OCI-LY3 (cell line): ENCODE results near the gene MED15.

Experiments used
- H2AFZ ChIP-seq: fragments of 200-600, 300-600 bp; shearing (Covaris generic); 2 replicates; pipeline ENCODE4 v1.6.0; 2014; ENCODE audit warnings: antibody characterized with exemption, low read depth, low read length
- H3K27ac ChIP-seq: fragments of 200-600, 300-600 bp; sonication (generic); 2 replicates; pipeline ENCODE4 v1.5.1; 2014; ENCODE audit warnings: mild to moderate bottlenecking, low read length, moderate library complexity, mixed read lengths
- H3K27me3 ChIP-seq: fragments of 200-600, 300-600 bp; sonication (generic); 2 replicates; pipeline ENCODE4 v1.6.1; 2014; ENCODE audit warnings: low read depth, low read length, mixed read lengths
- H3K36me3 ChIP-seq: fragments of 200-600, 300-600 bp; sonication (generic); replicated peaks from 2 replicates; pipeline ENCODE3; 2014; ENCODE audit warnings: low read depth, low read length, mixed read lengths
- H3K4me1 ChIP-seq: fragments of 300-600, 200-600 bp; sonication (generic); 2 replicates; pipeline ENCODE4 v1.6.1; 2014; ENCODE audit warnings: low read length, mixed read lengths
- H3K4me2 ChIP-seq: fragments of 200-600, 300-600 bp; sonication (generic); 2 replicates; pipeline ENCODE4 v1.6.1; 2014; ENCODE audit warnings: low read length, mixed read lengths
- H3K4me3 ChIP-seq: fragments of 300-600, 200-600 bp; sonication (generic); 2 replicates; pipeline ENCODE4 v1.5.1; 2014; ENCODE audit warnings: antibody characterized with exemption, mild to moderate bottlenecking, low read length, moderate library complexity
- H3K79me2 ChIP-seq: fragments of 300-600, 200-600 bp; shearing (Covaris generic); 2 replicates; pipeline ENCODE4 v1.6.1; 2014; ENCODE audit warnings: mild to moderate bottlenecking, low read length, mixed read lengths
- H3K9ac ChIP-seq: fragments of 300-600, 200-600 bp; shearing (Covaris generic); 2 replicates; pipeline ENCODE4 v1.6.0; 2014; ENCODE audit warnings: mild to moderate bottlenecking, low read length, moderate library complexity
- H3K9me3 ChIP-seq: fragments of 200-600, 300-600 bp; shearing (Covaris generic); 2 replicates; pipeline ENCODE4 v1.6.1; 2014; ENCODE audit warnings: low read length, mixed read lengths; ENCODE audit not compliant: insufficient read depth
- H4K20me1 ChIP-seq: fragments of 200-600, 300-600 bp; sonication (generic); 2 replicates; pipeline ENCODE4 v1.6.1; 2016; ENCODE audit warnings: low read length, mixed read lengths; ENCODE audit not compliant: insufficient read depth
- EZH2phosphoT487 ChIP-seq: fragments of 200-600 bp; shearing (Covaris generic); IDR thresholded peaks from 2 replicates; pipeline ENCODE4 v1.6.1; 2018; ENCODE audit warnings: antibody characterized with exemption, mixed run types, low read depth
- TF ChIP-seq, protein P1 (sequence below): fragments of 200-600, 300-600 bp; sonication (generic); IDR thresholded peaks from 2 replicates; pipeline ENCODE4 v1.5.1; 2014; ENCODE audit warnings: antibody characterized with exemption, low read length, low read depth

The MED15 gene

DNA sequence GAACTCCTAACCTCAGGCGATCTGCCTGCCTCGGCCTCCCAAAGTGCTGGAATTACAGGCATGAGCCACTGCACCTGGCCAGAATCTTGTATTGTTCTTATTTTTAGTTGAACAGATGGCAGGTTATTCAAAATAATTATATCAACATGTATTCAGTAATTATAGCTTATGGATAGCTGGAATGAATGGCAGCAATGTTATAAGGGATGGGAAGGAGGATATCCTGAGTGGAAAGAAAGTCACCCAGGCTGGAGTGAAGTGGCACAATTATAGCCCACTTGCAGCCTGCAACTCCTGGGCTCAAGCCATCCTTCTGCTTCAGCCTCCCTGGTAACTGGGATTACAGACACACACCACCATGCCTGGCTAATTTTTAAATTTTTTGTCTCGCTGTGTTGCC, 88.1 kb downstream of the MED15 start:
- Histone ChIP-seq H3K4me3 (no peak overlapping the region), H3K79me2 (no peaks in the 10 kb centered on the region), H3K9ac (no peak overlapping the region), H3K4me1 (no peaks in the 10 kb centered on the region), H3K4me2 (no peak overlapping the region), H3K27me3 (peaks cover 3% of the 10 kb centered on the region; the same call in 1 of the 2 replicates), H3K36me3 (no peaks in the 10 kb centered on the region), H4K20me1 (no peaks in the 10 kb centered on the region), H3K9me3 (no peaks in the 10 kb centered on the region), H2AFZ (no peak overlapping the region), H3K27ac (no peak overlapping the region)
- no peak for TF ChIP-seq EZH2phosphoT487
- TF ChIP-seq, protein P1, sequence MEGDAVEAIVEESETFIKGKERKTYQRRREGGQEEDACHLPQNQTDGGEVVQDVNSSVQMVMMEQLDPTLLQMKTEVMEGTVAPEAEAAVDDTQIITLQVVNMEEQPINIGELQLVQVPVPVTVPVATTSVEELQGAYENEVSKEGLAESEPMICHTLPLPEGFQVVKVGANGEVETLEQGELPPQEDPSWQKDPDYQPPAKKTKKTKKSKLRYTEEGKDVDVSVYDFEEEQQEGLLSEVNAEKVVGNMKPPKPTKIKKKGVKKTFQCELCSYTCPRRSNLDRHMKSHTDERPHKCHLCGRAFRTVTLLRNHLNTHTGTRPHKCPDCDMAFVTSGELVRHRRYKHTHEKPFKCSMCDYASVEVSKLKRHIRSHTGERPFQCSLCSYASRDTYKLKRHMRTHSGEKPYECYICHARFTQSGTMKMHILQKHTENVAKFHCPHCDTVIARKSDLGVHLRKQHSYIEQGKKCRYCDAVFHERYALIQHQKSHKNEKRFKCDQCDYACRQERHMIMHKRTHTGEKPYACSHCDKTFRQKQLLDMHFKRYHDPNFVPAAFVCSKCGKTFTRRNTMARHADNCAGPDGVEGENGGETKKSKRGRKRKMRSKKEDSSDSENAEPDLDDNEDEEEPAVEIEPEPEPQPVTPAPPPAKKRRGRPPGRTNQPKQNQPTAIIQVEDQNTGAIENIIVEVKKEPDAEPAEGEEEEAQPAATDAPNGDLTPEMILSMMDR: no peak

DNA sequence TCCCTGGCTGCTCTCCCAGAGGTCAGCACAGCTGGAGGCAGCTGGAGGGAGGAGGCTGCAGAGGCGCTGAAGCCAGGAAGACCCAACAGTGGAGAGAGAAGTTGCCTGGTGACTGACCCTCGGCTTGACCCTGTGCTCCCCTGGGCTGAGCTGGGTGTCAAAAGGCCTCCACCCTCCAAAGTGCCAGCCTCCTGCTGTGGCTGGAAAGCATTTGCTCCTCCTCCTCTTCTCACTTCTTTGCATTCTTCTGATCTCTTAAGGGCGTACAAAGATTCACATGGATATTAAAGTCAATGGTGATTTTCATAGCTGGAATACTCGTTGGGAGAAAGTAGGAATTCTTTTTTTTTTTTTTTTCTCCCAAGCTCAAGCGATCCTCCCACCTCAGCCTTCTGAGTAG, 91.7 kb downstream of the MED15 start:
- Histone ChIP-seq H3K4me3 (no peak overlapping the region), H3K27ac (no peak overlapping the region), H3K36me3 (no peaks in the 10 kb centered on the region), H3K4me1 (no peaks in the 10 kb centered on the region), H4K20me1 (no peaks in the 10 kb centered on the region), H3K9me3 (no peaks in the 10 kb centered on the region), H3K9ac (no peak overlapping the region), H3K4me2 (no peak overlapping the region), H3K27me3 (peaks cover 3% of the 10 kb centered on the region; the same call in 1 of the 2 replicates), H2AFZ (no peak overlapping the region), H3K79me2 (no peaks in the 10 kb centered on the region)
- TF ChIP-seq, protein P1: no peak
- no peak for TF ChIP-seq EZH2phosphoT487

DNA sequence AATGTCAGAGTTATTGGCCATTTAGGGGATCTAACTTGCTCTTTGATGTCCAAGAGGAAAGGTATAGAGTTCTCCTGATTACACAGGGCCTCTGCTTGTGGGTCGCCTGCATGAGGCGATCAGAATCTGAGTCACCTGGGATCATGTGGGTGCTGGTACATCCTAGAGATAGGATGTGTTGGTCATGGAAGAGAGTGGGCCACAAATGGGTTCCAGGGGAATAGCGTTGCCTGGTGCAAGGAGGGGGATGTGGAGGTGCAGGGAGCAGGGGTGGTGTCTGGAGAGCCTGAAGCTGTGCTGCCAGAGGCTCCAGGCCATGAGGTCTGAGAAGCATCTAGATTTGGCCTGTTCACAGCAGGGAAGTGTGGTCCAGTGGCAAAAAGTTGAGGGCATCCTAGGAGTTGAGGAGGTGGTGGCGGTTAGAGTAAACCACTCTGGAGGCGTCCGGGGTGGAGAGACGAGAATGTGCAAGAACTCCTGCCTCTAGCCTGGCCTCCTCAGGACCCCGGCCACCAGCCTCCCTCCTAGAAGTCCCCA, 92.8 kb downstream of the MED15 start:
- Histone ChIP-seq H3K36me3 (no peaks in the 10 kb centered on the region), H3K79me2 (no peaks in the 10 kb centered on the region), H3K4me2 (no peak overlapping the region), H3K4me1 (no peaks in the 10 kb centered on the region), H3K27me3 (peaks cover 3% of the 10 kb centered on the region; the same call in 1 of the 2 replicates), H3K9me3 (no peaks in the 10 kb centered on the region), H2AFZ (no peak overlapping the region), H4K20me1 (no peaks in the 10 kb centered on the region), H3K27ac (no peak overlapping the region), H3K4me3 (no peak overlapping the region), H3K9ac (no peak overlapping the region)
- TF ChIP-seq, protein P1: no peak
- no peak for TF ChIP-seq EZH2phosphoT487

DNA sequence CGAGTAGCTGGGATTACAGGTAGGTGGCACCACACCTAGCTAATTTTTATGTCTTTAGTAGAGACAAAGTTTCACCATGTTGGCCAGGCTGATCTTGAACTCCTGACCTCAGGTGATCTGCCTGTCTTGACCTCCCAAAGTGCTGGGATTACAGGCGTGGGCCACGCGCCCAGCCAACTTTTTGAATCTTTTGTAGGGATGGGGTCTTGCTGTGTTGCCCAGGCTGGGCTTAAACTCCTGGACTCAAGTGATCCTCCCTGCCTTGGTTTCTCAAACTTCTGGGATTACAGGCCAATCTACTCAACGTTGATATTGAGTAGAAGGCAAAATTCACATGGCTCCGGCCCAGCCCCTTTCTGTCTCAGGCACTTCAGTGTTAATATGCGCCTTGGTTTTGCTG, 93.9 kb downstream of the MED15 start:
- H3K27me3 ChIP-seq: no peaks in the 10 kb centered on the region
- no peak overlapping the region for H2AFZ ChIP-seq
- H3K4me3 ChIP-seq: no peak overlapping the region
- no peaks in the 10 kb centered on the region for H3K36me3 ChIP-seq
- no peaks in the 10 kb centered on the region for H3K9me3 ChIP-seq
- no peak overlapping the region for H3K4me2 ChIP-seq
- H3K27ac ChIP-seq: no peak overlapping the region
- no peak overlapping the region for H3K9ac ChIP-seq
- TF ChIP-seq, protein P1: no peak
- no peak for TF ChIP-seq EZH2phosphoT487
- no peaks in the 10 kb centered on the region for H3K79me2 ChIP-seq
- H3K4me1 ChIP-seq: peaks cover under 1% of the 10 kb centered on the region; the same call in 1 of the 2 replicates
- no peaks in the 10 kb centered on the region for H4K20me1 ChIP-seq
